HG02938 (cell line): Measurements from ENCODE around the gene ZNF688.

ENCODE experiments used
- ATAC-seq: cut with Tn5 transposase; IDR thresholded peaks from one replicate; pipeline ENCODE4 v1.9.1; 2021; ENCODE audit warnings: mild to moderate bottlenecking, moderate library complexity; ENCODE audit not compliant: unreplicated experiment

Gene ZNF688

DNA sequence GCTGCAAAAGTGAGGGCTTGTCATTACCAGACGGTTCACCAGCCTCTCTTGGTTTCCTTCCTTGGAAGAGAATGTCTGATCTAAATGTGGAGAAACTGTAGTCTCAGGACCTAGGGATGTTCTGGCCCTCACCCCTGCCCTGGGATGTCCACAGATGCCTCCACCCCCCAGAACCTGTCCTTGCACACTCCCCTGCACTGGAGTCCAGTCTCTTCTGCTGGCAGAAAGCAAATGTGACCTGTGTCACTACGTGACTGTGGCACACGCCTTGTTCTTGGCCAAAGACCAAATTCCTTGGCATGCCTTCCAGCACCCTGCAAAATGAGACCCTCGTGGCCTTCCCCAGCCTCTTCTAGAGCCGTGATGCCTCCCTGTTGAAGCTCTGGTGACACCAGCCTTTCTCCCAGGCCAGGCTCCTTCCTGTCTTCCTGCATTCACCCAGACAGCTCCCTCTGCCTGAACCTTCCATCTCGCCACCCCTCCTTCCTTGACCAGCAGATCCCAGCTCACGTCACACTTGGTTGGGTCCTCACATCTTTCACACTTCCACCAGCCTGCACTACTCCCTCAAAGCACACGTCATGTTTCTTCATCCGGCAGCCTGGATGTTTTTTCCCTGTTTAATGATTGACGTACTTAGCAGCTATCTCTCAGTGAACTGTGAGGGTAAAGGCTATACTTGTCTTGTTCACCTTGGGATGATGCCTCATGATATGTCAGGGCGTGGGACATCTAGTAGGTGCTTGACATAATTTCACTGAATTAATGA, 49.5 kb downstream of the ZNF688 start:
- ATAC-seq: no peak

DNA sequence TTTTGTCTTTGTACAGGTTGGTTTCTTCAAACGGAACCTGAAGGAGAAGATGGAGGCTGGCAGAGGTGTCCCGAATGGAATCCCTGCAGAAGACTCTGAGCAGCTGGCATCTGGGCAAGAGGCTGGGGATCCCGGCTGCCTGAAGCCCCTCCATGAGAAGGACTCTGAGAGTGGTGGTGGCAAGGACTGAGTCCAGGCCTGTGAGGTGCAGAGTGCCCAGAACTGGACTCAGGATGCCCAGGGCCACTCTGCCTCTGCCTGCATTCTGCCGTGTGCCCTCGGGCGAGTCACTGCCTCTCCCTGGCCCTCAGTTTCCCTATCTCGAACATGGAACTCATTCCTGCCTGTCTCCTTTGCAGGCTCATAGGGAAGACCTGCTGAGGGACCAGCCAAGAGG, 50.0 kb downstream of the ZNF688 start:
- no peak for ATAC-seq
